Left lobe of liver (tissue), 2 donors: ENCODE measurements around the gene PARD6B. TPM values are rescaled to one million over a fixed set of nuclear protein-coding genes. Genes with fewer than 3 reads are reported as not detected.

Experiments used
- ATAC-seq: fragments of 200-7000 bp; cut with Tn5 transposase; one replicate; pipeline ENCODE4 v1.9.1; 2020; ENCODE audit warnings: mild to moderate bottlenecking, moderate library complexity
- DNase-seq: peaks from one replicate; pipeline ENCODE4 v3.0.0-alpha.2; 2020; ENCODE audit warnings: low spot score
- total RNA-seq: library from RNA; stranded (reverse); gene quantifications from one replicate; pipeline ENCODE4 v1.2.1, GENCODE V29; 2021
- donor health status: DM: no; HTN: no; CAD: no; lungs with moderate emphysema.
- donor health status: DM: no; HTN: yes; CAD: no.

Gene PARD6B
- total RNA-seq, 1 donor from 2014 or later = 10.9 TPM

DNA sequence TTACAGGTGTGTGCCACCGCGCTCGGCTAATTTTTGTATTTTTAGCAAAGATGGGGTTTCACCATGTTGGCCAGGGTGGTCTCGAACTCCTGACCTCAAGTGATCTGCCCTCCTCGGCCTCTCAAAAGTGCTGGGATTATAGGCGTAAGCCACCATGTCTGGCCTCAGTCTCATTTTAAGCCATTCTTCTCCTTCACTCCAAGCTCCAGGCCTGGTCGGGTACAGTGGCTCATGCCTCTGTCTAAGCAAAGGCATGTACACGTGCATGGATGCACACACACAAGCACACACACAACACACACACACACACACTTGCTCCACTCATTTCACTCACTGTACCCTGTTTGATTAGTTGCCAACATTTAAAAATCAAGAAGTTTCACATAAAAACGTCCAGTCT lies 7.7 kb upstream of the PARD6B start:
- DNase-seq (peak; percentile 11), ATAC-seq (no peak)

DNA sequence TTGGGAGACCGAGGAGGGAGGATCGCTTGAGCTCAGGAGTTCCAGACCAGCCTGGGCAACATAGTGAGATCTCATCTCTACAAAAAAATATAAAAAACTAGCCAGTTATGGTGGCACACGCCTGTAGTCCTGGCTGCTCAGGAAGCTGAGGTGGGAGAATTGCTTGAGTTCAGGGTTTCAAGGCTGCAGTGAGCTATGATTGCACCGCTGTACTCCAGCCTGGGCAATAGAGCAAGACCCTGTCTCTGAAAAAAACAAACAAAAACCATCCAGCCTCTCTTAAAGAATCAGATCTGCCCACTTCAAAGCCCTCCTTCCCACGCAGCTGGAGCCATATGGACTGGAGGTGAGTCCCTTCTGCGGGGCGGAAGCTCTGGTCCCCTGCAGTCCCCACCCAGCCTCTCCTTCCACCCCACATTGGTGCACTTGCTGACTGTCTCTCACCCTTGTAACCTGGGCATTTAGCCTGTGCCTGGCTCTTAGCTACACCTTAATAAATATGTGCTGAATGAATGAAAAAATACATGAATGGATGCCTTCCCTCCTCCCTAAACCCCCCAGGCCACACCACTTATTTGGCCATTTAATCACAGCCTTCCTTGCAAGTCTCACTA lies 7.2 kb upstream of the PARD6B start:
- DNase-seq = peak; percentile 35
- ATAC-seq = no peak

DNA sequence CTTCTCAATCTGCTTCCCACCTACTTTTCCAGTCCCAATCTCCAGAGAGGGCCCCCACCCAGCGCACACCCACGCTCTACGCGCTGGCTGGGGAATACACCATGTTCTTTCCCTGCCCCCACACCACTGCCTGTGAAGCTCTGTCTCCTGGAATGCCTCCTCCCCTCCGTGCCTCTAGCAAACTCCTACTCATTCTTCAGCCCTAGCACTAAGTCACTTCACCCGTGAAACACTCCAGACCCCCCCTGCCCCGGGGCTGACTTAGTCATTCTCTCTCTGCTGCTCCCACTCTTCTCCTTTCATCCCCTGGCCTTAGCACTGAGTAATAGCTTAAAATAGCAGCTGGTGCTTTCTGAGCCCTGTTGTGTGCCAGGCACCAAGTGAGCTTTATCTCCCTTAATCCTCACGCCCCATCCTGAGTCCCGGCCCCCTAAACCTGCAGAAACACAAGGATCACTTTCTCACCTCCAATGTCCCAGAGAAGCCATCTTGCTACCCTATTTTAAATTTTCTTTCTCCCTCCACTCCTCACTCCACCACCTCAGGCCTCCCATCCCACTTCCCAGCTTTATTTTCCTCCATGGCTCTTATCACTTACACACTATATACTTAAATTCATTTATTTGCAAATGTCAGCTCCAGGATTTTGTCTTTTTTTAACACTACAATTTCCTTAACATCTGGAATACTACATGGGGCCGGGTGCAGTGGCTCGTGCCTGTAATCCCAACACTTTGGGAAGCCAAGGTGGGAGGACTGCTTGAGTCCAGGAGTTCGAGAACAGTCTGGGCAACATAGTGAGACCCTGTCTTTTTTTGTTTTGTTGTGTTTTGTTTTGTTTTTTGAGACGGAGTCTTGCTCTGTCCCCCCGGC lies 6.3 kb upstream of the PARD6B start:
- peak; percentile 41 for DNase-seq

DNA sequence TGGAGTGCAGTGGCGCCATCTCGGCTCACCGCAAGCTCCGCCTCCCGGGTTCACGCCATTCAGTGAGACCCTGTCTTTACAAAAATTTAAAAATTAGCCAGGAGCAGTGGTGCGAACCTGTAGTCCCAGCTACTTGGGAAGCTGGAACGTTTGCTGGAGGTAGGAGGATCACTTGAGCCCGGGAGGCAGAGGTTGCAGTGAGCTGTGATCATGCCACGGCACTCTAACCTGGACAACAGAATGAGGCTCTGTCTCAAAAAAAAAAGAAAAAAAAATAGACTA lies 5.7 kb upstream of the PARD6B start:
- DNase-seq = no peak

More for the DNA sequence above, 6.3 kb upstream of the PARD6B start:
- no peak for ATAC-seq

DNA sequence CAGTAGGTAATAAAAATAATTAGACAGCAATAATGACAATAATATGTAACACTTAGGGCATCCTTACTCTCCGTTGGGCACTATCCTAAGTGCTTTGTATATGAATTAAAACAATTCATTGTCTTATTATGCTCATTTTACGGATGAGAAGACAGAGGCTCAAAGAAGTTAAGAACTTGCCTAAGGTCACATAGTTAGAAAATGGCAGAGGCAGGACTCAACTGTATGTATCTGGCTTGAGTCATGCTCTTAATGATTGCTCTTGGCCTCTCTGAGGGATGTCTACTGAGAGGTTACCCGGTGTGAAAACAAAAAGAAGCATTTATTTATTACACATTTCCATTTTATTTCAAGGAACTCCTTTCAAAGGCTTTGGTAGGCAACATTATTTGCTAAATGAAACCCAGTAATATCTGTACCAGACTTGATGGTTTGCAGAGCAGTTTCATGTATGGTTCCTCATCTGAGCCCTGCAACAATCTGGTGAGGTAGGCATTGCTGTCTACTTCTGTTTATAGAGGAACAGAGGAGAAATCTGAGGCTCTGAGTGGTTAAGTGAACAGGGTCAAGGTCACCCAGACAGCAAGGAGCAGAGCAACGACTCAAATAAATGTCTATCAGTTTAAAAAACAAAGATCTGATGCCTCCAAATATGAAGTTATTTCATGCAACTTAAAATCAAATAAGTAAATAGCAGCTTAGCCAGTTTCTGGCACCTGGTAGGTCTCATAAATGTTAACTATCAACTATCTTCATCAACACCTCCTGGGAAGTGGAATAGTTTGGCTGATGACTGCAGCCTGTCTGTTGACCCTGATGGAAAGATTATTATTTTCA lies 4.2 kb upstream of the PARD6B start:
- ATAC-seq = no peak

More for the DNA sequence above, 5.7 kb upstream of the PARD6B start:
- ATAC-seq = no peak

DNA sequence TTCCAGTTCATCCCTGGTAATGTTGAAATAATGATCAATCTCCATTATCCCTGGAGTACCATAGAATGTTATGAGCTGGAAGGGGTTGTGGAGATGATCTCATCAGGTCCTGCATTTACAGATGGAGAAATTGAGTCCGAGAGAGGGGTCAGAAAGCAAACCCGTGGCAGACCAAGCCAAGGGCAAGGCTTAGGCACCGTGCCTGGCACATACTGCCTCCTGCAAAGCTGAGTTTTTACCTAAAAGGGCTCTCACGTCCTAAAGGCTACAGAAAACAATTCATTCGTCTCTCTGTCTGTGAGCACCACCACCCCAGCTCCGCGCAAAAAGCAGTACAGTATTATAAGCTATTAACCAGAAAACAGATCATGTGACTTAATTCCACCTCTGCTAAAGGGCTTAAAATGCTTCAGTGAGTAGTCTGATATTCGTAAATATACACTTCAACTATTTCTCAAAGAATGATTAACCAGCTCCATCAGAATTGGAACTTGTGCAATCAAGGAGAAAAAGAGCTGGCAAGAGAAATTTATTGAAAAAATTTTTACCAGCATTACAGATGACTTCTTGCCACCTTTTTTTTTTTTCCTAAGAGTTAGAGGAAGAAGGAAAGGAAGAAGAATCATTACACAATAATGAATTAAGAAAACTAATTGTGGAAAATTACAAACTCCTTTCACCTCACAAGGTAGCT lies 3.4 kb upstream of the PARD6B start:
- ATAC-seq (peak; percentile 9), DNase-seq (peak; percentile 57)

More for the DNA sequence above, 4.2 kb upstream of the PARD6B start:
- no peak for DNase-seq

DNA sequence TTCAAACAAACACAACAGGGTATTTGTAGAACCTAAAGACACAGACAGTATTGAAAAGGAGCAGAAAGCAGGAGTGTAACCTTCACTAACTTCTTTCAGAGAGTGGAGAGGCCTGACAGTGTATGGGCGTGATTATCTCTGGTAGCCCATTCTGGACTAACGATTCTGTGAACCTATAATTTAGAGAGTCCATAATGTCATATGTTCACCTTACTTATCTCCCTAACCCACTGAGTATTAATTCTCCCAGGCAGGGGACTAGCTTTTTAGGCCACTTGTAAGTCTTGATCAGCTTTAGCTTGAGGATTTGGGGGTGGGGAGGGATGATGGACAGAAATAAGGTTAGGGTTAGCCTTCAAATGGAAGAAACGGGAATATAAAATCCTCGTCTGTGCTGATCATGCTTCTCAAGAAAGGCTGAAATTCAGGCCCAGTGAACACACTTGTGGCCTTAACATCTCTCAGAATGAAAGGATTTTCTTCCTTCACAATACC lies 2.8 kb upstream of the PARD6B start:
- DNase-seq (peak; percentile 10), ATAC-seq (no peak)

DNA sequence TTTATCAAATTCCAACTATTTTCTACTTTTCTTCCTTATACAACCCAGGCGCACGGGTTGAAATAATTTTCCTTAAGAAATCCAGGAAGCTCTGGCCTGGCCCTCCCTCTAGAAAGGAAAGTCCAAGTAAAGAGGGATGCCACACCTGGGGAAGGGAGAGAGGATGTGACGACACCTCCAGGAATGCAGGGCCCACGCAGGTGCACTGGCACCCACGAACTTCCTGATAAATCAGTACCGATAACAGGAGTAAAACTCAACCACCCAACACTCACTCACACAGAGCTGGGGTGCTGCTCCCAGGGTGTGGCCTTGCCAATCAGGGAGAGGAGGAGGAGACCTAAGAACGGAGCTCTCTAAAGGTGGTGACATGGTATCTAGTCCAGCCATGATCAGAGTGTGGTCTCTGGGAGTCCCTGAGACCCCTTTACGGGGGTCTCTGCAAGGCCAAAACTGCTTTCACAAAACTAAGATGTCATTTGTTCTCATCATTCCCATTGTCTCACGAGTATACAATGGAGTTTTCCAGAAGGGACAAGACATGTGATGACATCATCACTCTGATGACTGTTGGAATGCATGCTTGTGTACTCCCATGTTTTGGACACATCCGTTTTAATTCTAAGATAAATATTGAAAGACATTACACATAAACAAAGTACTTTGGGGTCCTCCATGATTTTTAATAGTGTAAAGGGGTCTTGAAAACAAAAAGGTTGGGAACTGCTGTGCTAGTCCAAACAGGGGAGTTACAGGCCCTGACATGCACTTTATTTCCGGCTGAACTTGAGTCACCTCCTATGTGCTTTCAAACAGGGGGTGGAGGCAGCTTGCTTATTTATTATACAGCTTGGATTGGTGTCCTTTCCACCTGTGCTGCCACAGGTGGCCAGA lies 2.2 kb upstream of the PARD6B start:
- DNase-seq (peak; percentile 33), ATAC-seq (no peak)

DNA sequence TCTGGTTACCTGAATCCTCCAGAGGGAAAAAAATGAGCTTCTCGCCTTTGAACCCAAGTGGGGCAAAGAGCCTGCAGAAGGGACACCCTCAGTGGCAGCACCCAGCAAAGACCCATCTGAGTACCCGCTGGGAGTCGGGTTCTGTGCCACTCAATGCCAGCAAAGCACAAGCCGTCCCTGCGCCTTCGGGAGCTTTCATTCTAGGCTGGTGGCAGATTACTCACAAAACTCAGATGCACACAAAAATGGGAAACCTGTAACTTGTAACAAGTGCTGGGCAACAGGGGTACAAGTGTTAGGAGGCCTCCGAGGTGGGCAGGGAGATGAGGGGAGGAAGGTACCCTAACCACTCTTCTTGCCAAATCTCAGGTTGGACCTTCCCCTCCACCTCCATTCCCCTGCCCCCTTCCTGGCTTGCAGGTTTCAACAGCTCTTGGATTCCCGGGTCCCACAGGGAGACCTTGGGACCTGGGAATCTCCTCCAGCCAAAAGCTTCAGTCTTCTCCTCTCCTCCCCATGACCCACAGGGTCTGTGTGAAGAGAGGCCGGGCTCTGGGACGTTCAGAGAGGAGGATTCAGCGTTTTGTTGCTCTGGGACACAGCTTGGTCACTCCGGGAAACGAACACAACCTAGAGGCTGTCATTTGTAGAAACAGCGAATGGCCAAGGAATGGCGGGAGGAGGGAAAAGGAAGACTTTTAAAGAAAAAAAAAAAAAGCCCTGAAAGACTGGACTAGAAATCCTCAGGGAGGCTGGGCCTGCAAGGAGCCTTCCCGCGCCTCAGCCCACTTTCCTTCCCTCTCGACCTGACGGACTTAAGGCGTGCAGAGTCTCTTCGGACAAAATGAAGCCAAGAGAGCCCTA lies 1.2 kb upstream of the PARD6B start:
- ATAC-seq (no peak), DNase-seq (peak; percentile 45)

DNA sequence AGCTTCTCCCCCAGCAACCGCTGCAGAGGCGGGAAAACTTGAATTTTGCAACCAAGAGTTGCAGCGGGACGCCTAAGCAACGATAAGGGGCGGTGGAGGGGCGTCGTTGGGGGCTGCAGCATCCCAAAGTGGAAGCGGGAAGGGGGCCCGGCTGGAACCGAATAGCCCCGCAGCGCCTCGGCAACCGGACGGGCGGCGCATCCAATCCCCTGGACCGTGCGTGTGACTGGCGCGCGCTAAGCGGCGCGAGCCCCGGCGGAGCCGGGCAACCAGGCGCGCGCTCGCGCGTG lies 670 bp upstream of the PARD6B start:
- no peak for ATAC-seq
- DNase-seq = no peak

DNA sequence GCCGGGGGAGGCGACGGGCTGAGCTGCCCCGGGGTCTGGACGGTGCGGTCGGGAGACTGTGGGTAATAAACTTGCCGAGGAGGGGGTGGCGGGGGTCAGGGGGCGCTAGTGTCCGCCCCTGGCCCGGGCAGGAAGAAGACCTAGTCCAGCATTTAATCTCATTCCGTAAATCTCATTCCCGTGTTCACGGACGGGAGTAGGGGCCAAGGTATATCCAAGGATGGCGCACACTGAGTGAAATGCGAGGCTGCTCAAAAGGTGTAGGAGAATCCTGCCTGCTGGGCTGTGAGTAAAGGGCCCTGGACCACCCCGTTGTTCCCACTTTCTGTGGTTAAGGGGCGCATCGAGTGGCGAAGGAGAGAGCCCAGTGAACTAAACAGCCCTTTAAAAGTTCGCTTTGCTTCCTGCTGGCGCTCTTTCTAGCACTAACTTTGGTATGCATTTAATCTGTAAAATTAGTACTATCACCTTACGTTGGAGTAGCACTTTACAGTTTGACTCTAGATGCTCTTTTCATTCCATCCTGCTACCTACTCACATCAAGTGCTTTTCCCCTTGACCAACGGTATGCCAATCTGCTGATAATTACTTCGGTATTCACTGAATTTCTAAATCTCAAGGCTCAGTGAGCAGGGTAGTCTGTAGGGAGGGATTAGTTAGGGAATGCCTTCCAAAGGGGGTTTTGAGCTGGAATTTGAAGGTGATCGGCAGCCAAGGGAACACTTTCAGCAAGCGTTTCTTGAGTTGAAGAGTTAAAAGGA lies 730 bp downstream of the PARD6B start:
- DNase-seq (no peak), ATAC-seq (peak; percentile 0)

DNA sequence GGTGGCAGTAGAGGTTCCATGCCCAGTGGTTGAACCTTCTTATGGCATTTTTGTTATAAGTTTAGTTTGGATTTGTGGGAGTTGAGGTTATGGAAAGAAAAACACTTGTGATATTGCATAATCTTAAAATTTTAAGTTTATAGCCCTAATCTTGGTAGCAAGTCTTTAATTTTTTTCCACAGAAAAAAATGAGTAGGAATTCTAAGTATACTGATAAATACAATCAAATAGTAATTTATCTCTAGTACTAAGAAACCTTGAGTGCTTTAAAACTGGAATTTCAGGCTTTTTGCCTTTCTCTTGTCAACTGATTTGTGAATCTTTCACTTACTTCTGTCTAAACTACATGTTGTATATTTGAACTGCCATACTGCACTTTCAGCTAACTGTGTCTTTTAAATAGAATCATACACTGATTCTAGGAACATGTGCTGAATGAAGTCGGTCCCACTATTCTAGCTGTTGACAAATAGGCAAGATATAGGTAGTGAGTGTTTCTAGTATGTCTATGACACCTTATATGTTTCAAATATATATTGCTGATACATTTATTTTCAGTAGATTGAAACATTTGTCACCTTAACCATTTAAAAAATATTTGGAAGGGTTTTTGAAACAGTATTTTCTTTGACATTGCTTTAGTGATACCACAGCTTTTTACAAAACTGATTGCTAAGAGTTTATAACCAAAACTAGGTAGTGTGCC lies 2.4 kb downstream of the PARD6B start:
- DNase-seq (no peak), ATAC-seq (no peak)

DNA sequence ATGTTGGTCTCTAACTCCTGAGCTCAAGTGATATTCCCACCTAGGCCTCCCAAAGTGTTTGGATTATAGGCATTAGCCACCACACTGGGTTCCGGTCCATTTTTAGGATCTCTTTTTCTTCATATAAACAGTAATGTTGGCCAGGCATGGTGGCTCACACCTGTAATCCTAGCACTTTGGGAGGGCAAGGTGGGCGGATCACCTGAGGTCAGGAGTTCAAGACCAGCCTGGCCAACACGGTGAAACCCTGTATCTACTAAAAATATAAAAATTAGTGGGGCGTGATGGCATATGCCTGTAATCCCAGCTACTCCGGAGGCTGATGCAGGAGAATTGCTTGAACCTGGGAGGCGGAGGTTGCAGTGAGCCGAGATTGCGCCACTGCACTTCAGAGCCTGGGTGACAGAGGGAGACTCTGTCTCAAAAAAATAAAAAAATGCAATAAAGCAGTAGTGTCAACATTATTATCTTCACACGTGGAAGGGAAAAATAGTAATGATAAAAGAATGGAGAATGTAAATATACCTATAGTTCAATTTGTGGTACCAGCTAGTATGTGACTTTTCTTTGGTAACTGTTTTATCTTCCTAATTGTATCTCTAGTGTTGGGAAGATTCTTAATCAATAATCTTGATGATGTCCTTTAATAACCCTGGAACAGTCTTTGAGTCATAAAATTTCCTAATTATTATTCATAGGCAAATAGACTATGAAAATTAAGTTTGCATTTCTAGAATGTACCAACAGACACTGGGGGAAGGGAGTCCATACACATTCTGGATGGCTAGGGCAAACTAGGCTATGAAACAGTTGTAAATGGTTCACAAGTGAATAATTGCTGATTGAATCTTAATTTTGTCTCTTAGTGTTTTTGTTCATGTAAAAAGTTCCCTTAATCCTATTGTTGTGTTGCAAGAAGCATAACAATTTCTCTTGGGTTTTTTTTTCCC lies 3.6 kb downstream of the PARD6B start:
- ATAC-seq (no peak), DNase-seq (no peak)

DNA sequence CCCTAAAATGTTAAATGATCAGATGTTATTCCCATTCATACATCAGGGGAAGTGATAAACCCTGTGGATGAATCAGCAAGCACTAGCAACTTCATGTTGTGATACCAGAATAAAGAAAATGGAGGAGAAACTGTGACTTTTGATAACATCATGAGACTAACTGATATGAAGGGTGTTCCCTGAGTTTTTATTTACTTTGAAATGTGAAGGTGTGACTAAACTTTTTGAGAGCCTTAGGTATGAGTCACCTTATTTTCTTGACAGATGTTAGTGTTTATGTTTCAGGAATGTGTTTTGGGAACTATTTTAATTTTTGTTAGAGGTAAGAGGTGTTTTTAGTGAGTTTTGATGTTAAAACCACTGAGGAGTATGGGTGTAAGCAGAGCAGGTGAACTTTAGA lies 4.4 kb downstream of the PARD6B start:
- ATAC-seq (no peak), DNase-seq (no peak)

DNA sequence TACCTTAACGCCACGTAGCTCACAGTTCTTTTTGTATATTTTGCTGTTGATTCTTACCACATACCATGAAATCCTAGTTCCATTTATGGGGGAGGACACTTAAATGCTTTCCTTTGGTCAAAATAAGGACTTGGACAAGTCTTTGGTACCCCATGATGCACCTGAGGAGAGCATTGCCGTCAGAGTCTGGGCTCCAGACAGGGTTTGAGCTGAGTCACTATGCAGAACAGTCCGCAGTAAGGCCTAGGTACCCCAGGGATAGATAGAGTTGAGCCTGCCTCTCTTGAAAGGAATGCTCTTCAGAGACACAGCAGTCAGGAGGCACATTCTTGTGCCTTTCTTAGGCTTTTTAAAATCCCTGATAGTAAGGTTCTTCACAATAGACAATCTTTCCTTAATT lies 6.0 kb downstream of the PARD6B start:
- DNase-seq = no peak
- no peak for ATAC-seq

DNA sequence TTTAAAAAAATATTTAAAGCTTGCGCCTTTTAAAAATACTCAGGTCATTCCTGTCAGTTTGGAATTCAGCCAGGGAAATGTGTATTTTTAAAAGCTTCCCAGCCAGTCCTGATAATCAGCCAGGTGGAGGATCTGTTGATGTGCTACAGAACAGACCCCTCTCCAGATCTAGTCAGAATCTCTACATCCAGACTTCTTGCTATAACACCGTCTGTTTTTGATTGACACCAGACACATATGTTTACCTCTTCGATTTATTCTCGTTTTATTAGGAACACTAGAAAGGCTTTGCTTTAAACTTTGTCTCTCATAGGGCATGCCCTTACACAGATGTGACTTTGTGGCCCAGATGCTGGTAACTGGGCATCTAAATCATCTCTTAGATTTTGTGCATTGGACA lies 11.7 kb downstream of the PARD6B start:
- DNase-seq (no peak), ATAC-seq (no peak)
